Ascending aorta (tissue), 2 donors: ENCODE data around the gene EMP2. TPM values are rescaled to one million over a fixed set of nuclear protein-coding genes. Genes with fewer than 3 reads are reported as not detected.
"Not testable (repeated sequence)": the region's sequence is repeated elsewhere in the genome, so short reads cannot be mapped to it uniquely, and the experiment has no call there.

Experiments used
- DNase-seq, 2 donors: peaks; one replicate each; pipeline ENCODE4 v3.0.0-alpha.2; 2019; ENCODE audit warnings: low spot score in 2 of 2
- H3K27ac ChIP-seq, 2 donors: fragments of 200-600 bp; sonication (generic); one replicate each; pipeline ENCODE4 v1.5.1; 2016 to 2017; ENCODE audit warnings: mild to moderate bottlenecking in 1 of 2
- H3K27me3 ChIP-seq: fragments of 200-600 bp; sonication (generic); one replicate; pipeline ENCODE4 v1.5.1; 2017
- H3K36me3 ChIP-seq, 2 donors: fragments of 200-600 bp; sonication (generic); one replicate each; pipeline ENCODE4 v1.5.1; 2016
- H3K4me1 ChIP-seq, 2 donors: fragments of 200-600 bp; sonication (generic); one replicate each; pipeline ENCODE4 v1.5.1; 2016 to 2017; ENCODE audit warnings: mild to moderate bottlenecking in 1 of 2
- H3K4me3 ChIP-seq, 2 donors: fragments of 200-600 bp; sonication (generic); one replicate each; pipeline ENCODE4 v1.5.1; 2016 to 2017; ENCODE audit warnings: mild to moderate bottlenecking in 1 of 2
- H3K9me3 ChIP-seq, 2 donors: fragments of 200-600 bp; sonication (generic); one replicate each; pipeline ENCODE4 v1.5.1; 2016
- intact Hi-C: fragments of 100-400 bp; cut with DNase I; formaldehyde crosslinking; loops from one replicate; pipeline ENCODE4 v1.15.1; 2023
- total RNA-seq: library from RNA; depleted of rRNA; stranded (reverse); fragments of >200 nt; gene quantifications from one replicate; pipeline ENCODE4 v1.1.0, GENCODE V29; 2016
- TF ChIP-seq, protein P1 (sequence below), 3 experiments: fragments of 200-600 bp in 2 of 3; fragments of 450-650 bp in 1 of 3; sonication (generic) in 2 of 3; IDR thresholded peaks; one replicate each; pipeline ENCODE4 v1.5.1; 2016 to 2019; ENCODE audit warnings: antibody characterized with exemption in 3 of 3, mild to moderate bottlenecking in 1 of 3, moderate library complexity in 1 of 3

EMP2 gene
- total RNA-seq, 1 donor from 2014 or later: 49.2 TPM

DNA sequence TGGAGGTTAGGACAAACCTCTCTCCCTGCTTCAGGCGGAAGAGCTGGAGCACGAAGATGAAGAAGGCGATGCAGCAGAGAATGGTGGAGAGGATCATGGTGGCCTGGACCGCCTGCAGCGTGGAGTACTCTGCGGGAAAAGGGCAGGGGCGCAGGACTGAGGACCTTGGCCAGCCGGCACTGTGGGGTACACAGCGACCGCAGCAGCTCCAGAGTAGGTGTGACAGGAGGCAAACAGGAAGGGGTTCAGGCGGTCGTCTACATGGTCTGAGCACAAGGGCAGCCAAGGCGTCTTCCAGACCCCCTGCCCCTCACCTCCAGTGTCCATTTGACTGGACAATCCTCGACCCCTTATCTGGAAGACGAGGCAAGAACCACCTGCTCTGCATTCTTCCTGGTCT is 42.5 kb downstream of the EMP2 start:
- Histone ChIP-seq H3K9me3 (no peaks in the 10 kb centered on the region), H3K27ac (no peak overlapping the region), H3K27me3 (no peaks in the 10 kb centered on the region), H3K4me1 (no peaks in the 10 kb centered on the region), H3K36me3 (peaks cover 72 to 87% of the 10 kb centered on the region in 2 donors), H3K4me3 (no peak overlapping the region)
- intact Hi-C loops: no loop called here
- DNase-seq: no peak
- TF ChIP-seq, protein P1, sequence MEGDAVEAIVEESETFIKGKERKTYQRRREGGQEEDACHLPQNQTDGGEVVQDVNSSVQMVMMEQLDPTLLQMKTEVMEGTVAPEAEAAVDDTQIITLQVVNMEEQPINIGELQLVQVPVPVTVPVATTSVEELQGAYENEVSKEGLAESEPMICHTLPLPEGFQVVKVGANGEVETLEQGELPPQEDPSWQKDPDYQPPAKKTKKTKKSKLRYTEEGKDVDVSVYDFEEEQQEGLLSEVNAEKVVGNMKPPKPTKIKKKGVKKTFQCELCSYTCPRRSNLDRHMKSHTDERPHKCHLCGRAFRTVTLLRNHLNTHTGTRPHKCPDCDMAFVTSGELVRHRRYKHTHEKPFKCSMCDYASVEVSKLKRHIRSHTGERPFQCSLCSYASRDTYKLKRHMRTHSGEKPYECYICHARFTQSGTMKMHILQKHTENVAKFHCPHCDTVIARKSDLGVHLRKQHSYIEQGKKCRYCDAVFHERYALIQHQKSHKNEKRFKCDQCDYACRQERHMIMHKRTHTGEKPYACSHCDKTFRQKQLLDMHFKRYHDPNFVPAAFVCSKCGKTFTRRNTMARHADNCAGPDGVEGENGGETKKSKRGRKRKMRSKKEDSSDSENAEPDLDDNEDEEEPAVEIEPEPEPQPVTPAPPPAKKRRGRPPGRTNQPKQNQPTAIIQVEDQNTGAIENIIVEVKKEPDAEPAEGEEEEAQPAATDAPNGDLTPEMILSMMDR (IDR thresholded peaks at IDR 0.05): no peak

DNA sequence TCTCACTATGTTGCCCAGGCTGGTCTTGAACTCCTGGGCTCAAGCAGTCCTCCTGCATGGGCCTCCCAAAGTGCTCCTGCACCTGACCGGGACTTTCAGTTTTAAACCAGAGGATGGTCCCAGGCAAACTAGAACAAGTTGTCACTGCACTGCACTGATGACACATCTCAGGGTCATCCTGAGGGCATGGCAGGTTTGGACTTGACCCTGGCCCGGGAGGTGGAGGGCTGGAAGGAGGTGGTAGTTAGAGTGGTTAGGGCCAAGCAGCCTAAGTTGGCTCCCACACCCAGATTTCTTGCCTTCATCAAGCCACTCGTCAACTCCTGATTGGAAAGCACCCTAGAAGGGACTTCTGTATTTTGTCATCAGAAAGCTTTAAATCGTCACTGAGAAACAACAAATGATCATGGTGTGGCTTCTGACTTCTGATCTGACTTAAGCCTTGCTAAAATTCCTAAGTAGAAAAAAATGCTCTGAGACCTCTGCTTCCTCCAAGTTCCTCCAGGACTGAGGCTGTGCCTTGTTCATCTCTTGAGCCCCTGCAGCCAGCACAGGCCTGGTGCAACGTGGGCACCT is 43.5 kb downstream of the EMP2 start:
- H3K27ac ChIP-seq: no peak overlapping the region
- peaks cover 71 to 87% of the 10 kb centered on the region in 2 donors for H3K36me3 ChIP-seq
- H3K27me3 ChIP-seq: no peaks in the 10 kb centered on the region
- no peaks in the 10 kb centered on the region for H3K4me1 ChIP-seq
- TF ChIP-seq, protein P1 (IDR thresholded peaks at IDR 0.05): no peak
- no peak for DNase-seq
- intact Hi-C loops: no loop called here
- H3K9me3 ChIP-seq: no peaks in the 10 kb centered on the region
- H3K4me3 ChIP-seq: no peak overlapping the region

DNA sequence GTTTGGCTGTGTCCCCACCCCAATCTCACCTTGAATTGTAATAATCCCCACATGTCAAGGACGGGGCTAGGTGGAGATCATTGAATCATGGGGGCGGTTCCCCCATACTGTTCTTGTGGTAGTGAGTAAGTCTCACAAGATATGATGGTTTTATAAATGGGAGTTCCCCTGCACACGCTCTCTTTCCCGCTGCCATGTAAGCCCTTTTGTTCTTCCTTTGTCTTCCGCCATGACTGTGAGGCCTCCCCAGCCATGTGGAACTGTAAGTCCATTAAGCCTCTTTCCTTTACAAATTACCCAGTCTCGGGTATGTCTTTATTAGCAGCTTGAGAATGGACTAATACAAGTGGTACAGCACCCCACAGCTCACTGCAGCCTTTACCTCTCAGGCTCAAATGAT is 44.1 kb downstream of the EMP2 start:
- DNase-seq, H3K27ac ChIP-seq, H3K9me3 ChIP-seq, H3K4me1 ChIP-seq, H3K4me3 ChIP-seq, intact Hi-C loops, H3K27me3 ChIP-seq: not testable (repeated sequence)
- H3K36me3 ChIP-seq: peaks cover 73 to 87% of the 10 kb centered on the region in 2 donors

DNA sequence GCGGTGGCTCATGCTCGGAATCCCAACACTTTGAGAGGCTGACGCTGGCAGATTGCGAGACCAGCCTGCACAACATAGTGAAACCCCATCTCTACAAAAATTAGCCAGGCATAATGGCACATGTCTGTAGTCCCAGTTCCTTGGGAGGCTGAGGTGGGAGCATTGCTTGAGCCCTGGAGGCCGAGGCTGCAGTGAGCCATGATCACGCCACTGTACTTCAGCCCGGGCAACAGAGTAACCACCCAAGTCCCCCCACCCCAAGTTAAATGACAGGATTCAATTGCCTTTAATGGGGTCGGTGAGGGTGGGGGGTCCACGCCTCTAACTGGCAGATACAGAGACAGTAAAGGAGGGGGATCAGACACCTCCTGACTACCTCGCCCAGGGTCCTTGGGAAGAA is 44.9 kb downstream of the EMP2 start:
- no peak for DNase-seq
- TF ChIP-seq, protein P1 (IDR thresholded peaks at IDR 0.05): no peak
- Histone ChIP-seq H3K27ac (no peak overlapping the region), H3K4me1 (no peaks in the 10 kb centered on the region), H3K27me3 (no peaks in the 10 kb centered on the region), H3K36me3 (peaks cover 71 to 86% of the 10 kb centered on the region in 2 donors), H3K9me3 (no peaks in the 10 kb centered on the region), H3K4me3 (no peak overlapping the region)
- intact Hi-C loops: no loop called here

DNA sequence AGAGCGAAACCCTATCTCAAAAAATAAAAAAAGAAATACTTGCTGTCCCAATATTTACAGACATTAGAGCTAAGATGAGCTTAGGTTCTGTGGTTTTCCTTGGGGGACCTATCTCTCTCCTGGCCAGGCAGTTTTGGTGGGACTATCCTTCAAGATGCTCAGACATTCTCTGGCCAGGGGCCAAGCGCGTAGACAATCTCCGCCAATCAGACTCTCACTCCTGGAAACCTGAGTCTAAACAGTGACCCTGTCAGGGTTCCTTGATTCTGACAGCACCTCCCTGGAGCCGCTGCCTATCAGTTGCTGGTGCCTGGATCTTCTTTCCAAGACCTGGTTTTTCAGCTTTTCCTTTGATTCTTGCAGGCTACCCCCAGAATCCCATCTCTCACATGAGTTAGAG is 45.6 kb downstream of the EMP2 start:
- Histone ChIP-seq H3K4me3 (no peak overlapping the region), H3K4me1 (no peaks in the 10 kb centered on the region), H3K36me3 (peaks cover 74 to 86% of the 10 kb centered on the region in 2 donors), H3K9me3 (no peaks in the 10 kb centered on the region), H3K27ac (no peak overlapping the region), H3K27me3 (no peaks in the 10 kb centered on the region)
- no peak for DNase-seq
- TF ChIP-seq, protein P1 (IDR thresholded peaks at IDR 0.05): no peak
- intact Hi-C loops: no loop called here

DNA sequence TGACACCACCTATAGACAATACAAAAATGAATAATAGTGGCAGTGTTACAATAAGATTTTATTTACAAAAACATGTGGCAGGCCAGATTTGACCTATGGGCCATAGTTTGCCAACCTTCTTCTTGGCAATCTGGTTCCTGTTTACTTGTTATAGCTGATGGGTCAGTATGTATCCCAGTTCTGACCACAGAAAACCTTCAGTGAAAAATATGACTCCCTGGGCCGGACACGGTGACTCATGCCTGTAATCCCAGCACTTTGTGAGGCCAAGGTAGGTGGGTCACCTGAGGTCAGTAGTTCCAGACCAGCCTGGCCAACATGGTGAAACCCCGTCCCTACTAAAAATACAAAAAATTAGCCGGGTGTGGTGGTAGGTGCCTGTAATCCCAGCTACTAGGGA is 46.8 kb downstream of the EMP2 start:
- H3K4me3 ChIP-seq, H3K4me1 ChIP-seq, intact Hi-C loops, H3K27me3 ChIP-seq, H3K27ac ChIP-seq, H3K9me3 ChIP-seq, DNase-seq: not testable (repeated sequence)
- peaks cover 67 to 84% of the 10 kb centered on the region in 2 donors for H3K36me3 ChIP-seq

DNA sequence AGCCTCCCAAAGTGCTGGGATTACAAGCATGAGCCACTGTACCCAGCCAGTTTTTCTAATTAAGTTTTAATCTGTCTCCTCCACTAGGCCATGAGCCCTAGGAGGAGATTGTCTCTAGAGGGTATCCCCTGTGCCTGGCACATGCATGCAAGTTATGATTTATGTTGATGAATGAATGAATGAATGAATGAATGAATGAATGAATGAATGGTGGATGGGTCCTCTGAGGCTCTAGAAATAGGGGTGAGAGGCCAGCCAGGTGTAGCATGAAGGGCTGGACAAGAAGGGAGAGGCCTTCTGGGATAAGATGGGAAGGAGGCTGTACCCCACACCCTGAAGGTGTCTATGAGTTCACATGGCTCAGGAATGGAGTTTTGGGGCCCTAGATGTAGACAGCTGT is 48.8 kb downstream of the EMP2 start:
- Histone ChIP-seq H3K9me3 (no peaks in the 10 kb centered on the region), H3K4me3 (no peak overlapping the region), H3K36me3 (peaks cover 57 to 81% of the 10 kb centered on the region in 2 donors), H3K27me3 (no peaks in the 10 kb centered on the region), H3K27ac (no peak overlapping the region), H3K4me1 (no peaks in the 10 kb centered on the region)
- TF ChIP-seq, protein P1 (IDR thresholded peaks at IDR 0.05): no peak
- intact Hi-C loops: no loop called here
- DNase-seq: no peak
